ENCODE results near the gene IFFO2.

- TF ChIP-seq POLR2A (IDR thresholded peaks at IDR 0.05) = no peak
- no peak for TF ChIP-seq EP300 (IDR thresholded peaks at IDR 0.05)
- TF ChIP-seq CTCF (IDR thresholded peaks at IDR 0.05) = no peak
- no peak for TF ChIP-seq POLR2AphosphoS5 (IDR thresholded peaks at IDR 0.05)
Measured at GRCh38 chr1:18876210-18876609, 80.3 kb downstream of the IFFO2 start.

Measured in upper lobe of left lung (tissue), 4 donors.